DMS53 treated with DMSO at 0.1 percent for 48 hours (cell line): ENCODE results near the gene PACSIN3.
"Not testable (repeated sequence)": the region's sequence is repeated elsewhere in the genome, so short reads cannot be mapped to it uniquely, and the experiment has no call there.

ENCODE experiments used
- DNase-seq: peaks from one replicate; lab custom pipeline; 2025; ENCODE audit not compliant: unreplicated experiment; lab: John Stamatoyannopoulos, UW

PACSIN3 gene

GRCh38 chr11:47198161-47198560 lies 11.9 kb upstream of the PACSIN3 start:
- not testable (repeated sequence) for DNase-seq

- no peak for DNase-seq
Observed at GRCh38 chr11:47192111-47192510, 5.9 kb upstream of the PACSIN3 start.

- not testable (repeated sequence) for DNase-seq
Observed at GRCh38 chr11:47191137-47191536, 4.9 kb upstream of the PACSIN3 start.

- DNase-seq = no peak
Observed at GRCh38 chr11:47189100-47189834, 3.0 kb upstream of the PACSIN3 start.

- no peak for DNase-seq
Observed at GRCh38 chr11:47188259-47188658, 2.0 kb upstream of the PACSIN3 start.

- no peak for DNase-seq
Observed at GRCh38 chr11:47187723-47188122, 1.5 kb upstream of the PACSIN3 start.

DNA sequence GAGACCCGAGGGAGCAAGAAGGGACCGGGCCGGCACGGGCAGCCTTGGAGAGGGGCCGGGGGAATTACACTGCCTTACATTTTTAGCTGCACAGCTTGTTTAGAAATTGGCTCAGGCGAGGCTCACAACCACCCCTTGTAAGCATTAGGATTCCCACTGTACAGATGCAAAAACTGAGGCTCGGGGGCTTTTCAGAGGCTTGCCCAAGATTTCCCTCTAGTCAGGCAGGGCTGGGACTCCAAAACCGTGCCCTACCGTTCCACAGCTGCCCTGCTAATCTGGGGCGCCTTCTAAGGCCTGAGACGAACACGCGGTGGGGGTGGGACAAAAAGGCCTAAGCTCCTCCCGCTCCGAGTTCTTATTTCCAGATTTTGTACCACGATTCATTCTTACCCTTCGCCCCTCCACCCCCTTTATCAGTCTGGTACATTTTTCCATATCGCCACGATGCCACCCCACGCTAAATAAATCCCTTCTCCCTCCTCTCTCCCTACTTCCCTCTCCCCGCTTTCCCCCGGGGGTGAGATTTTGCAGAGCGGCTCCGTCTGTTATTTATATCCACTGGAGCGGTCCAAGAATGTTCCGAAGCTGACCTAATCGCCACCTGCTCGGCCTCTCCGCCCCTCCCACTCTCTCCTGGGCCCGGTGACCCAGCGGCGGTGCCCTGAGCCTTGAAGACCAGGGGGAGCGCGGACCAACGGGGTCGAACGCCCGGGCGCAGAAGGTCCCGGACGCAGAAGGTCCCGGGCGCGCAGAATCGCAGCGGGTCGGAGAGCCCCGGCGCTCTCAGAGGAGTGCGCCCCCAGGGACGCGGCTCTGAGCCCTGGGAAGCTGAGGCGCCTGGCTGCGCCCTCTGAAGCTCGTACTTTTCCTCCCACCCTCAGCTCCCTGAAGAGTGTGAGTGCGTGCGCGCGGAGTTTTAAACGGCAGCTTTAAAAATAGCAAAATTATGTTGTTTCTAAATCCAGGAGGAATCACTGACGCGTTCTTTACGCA lies 764 bp upstream of the PACSIN3 start:
- no peak for DNase-seq

GRCh38 chr11:47185305-47186075 lies 744 bp downstream of the PACSIN3 start:
- DNase-seq = no peak

DNA sequence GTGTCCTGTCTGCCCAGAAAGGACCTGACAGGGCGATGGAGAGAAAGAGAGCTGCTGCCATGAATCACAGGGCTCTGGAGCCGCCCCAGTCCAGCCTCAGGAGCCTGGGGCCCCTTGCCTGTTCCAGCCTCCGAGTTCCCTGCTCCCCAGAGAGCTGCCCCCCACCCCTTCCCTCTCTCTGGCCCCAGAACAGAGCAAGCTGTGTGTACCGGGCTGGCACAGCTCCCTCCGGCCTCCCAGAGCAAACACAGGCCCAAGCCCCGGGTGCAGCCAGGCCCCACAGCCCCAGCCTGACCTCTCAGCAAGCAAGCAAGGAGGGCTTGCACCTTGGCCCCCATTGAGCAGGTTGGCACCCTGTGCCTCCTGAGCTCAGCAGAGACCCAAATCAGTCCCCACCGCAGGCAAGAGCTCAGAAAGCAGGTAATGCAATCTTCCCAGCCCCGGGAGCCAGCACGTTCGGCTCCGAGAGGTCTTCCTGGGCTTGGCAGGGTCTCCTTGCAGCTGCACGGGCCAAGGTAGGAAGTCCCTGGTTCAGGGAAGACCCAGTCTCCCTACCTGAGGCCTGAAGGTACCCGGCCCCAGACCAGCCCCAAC lies 1.4 kb downstream of the PACSIN3 start:
- DNase-seq = no peak

- DNase-seq = no peak
Observed at GRCh38 chr11:47183969-47184368, 2.3 kb downstream of the PACSIN3 start.

GRCh38 chr11:47183031-47183856 lies 3.0 kb downstream of the PACSIN3 start:
- no peak for DNase-seq

DNA sequence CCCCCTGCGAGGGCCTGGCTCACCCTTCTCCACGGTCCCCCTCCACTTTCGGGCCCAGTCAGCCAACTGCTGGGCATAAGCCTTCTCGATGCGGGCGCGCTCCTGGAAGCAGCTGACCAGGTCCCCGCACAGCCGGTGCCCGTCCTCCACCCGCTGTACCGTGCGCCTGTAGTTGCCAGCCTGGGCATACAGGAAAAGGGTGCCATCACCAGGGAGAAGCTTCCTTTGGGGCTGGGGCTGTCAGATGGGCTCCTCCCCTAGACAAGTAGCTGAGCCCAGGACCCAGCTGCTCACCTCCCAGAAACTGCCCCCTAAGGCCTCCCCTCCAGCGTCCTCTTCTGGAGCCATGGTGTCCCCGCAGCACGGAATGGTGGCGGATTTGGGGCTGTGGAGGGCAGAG lies 3.9 kb downstream of the PACSIN3 start:
- DNase-seq = no peak

GRCh38 chr11:47181271-47181670 lies 5.0 kb downstream of the PACSIN3 start:
- DNase-seq = no peak

DNA sequence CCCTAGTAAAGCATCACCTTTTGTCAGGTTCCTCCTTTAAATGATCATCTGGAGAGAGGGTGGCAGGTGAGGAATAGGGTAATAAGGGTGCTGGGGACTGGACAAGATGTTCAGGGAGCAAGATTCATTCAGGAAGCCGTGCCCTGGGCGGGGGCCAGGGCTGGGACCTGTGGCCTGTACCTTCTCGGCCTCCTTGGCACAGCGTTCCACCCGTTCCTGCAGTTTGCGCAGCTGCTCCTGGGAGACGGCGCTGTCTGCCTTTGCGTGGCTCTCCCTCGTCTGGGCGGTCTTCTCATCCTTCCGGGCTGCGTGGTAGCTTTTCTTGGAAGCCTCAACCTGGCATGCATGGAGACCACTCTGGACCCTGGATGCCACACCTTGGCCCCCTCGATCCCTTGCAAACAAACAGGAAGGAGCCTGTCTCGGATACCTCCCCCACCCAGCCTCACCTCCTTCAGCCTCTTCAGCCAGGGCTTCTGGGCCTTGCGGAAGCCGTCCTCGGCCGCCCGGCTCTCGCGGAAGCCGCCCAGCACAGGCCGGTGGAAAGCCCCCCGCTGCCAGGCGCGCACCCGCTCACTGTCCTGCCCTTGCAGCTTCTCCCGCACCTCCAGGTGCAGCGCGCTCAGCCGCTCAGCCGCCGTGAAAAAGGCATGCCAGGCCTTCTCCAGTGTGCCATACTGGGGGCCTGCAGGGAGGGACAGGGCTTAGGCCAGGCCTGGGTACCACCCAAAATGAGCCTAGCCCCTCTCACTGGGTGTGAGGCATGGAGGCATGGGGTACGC lies 6.0 kb downstream of the PACSIN3 start:
- DNase-seq = no peak

DNA sequence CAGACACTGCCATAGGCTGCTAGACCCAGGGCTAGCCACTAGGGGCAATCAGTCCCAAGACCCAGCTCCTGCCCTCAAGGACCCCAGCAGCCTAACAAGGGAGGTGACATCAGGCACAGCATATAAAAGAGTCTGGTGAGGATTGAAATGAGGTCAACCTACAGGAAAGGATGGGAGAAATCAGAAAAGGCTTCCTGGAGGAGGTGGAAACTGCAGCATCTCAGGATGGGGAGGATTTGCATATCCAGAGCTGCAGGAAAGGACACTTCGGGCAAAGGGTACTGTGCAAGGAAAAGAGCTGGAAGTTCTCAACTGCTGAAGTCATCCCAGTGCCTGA lies 6.6 kb downstream of the PACSIN3 start:
- no peak for DNase-seq

GRCh38 chr11:47178737-47179654 lies 7.2 kb downstream of the PACSIN3 start:
- DNase-seq = no peak

DNA sequence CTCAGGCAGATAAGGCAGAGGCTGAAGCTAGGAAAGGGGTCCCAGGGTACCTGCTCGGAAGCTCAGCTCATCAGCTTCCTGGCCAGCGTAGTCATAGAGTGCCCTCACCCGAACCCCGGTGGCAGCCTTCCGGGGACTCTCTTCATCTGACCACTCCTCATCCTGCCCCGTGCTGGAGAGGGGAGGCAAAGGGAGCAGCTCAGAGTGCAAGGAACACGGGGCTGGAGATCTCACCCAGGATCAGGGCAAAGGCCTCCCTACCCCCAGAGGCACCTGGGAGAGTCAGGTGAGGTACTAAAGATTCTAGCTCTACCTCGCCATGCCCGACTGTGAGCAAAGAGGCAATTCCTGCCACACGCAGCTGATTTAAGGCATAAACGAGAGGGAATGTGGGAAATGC lies 7.9 kb downstream of the PACSIN3 start:
- no peak for DNase-seq

DNA sequence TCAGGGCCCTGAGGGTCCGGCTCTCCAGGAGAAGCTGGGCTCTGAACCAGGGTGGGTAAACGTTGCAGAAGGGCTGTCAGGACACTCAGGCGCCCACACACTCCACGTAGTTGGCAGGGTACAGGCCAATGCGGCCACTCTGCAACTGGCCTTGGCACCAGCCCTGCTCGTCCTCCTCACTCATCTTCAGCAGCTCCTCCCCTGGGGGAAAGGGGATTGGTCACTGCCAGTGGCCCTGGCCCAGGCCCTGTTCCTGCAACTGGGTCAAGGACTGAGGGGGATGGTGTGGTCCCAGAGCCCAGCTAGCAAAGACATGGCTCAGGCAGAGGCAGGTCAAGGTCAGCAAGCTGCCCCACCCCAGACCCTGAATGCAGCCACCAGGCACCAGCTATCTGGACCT lies 8.4 kb downstream of the PACSIN3 start:
- no peak for DNase-seq
